ENCODE measurements around the gene DTYMK.
"Not testable (repeated sequence)": the region's sequence is repeated elsewhere in the genome, so short reads cannot be mapped to it uniquely, and the experiment has no call there.

DTYMK gene

GRCh38 chr2:241671457-241672240 lies 15.0 kb downstream of the DTYMK start:
- no peak for DNase-seq

- no peak for DNase-seq
These were observed 16.1 kb downstream of the DTYMK start for GRCh38 chr2:241670333-241671110.

- no peak for DNase-seq
These were observed 17.8 kb downstream of the DTYMK start for GRCh38 chr2:241668839-241669238.

- DNase-seq = no peak
These were observed 18.3 kb downstream of the DTYMK start for GRCh38 chr2:241668354-241668753.

DNA sequence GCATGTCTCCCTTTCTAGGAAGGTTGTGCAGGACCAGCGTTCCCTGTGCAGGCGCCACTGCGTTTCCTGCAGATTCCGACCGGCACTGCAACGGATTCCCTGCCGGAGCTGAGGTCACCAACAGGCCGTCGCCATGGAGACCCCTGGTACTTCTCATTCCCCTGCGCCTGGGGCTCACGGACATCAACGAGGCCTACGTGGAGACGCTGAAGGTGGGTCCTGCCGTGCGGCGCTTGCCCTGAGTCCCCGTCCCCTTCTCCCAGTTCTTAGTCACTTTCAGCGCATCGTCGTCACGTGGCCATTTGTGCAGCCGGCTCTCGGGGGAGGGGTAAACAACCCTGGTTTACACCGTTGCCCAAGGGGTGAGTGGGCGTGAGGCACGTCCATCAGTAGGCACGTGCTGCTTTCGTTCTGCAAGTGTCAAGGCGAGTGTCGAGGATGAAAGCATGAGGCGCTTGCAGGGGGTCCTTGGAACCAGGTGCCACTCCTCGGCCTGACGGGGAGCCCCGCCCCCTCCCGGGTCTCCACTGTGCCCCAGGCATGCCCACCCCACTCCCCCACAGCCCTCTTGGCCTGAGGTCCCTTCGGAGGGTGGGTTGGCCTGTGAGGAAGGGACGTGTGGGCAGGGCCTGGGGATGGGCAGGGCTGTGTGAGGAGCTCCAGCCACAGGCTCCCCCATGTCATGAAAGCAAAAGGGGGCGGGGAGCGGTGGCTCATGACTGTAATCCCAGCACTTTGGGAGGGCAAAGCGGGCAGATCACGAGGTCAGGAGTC lies 19.8 kb downstream of the DTYMK start:
- no peak for DNase-seq

- DNase-seq = no peak
These were observed 20.7 kb downstream of the DTYMK start for GRCh38 chr2:241665731-241666440.

DNA sequence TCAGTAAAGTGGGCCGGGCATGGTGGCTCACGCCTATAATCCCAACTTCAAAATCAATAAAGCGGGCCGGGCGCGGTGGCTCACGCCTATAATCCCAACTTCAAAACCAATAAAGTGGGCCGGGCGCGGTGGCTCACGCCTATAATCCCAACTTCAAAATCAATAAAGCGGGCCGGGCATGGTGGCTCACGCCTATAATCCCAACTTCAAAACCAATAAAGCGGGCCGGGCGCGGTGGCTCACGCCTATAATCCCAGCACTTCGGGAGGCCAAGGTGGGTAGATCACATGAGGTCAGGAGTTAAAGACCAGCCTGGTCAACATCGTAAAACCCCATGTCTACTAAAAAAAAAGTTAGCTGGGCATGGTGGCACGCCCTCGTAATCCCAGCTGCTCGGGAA lies 23.9 kb downstream of the DTYMK start:
- not testable (repeated sequence) for DNase-seq

- DNase-seq = no peak
These were observed 25.9 kb downstream of the DTYMK start for GRCh38 chr2:241660593-241661213.

DNA sequence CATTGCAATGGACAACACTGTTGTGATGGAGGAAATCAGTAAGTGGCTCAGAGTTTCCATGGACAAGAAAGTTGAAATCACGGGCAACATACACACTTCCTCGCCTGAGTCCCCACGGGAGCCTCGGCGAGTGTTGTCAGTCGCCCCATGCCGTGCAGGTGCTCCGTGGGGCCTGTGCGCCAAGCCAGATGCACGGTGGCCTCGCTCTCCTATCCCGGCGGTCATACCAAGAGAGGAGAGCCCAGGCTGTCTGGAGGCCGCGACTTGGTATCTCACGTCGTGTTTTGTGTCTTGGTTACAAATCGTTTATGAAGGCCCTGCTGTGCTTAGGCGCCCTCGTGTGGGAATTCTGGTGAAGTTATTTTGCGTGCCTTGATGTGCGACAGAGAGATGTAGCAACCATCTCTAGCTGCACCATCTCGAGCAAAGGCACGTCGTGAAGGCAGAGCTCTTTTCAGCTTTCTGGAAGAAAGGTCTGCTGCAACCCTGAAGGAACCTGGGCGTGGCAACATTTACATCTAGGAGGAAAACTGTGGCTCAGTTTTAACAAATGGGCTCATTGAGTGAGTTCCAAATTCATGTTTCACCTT lies 27.4 kb downstream of the DTYMK start:
- no peak for DNase-seq

GRCh38 chr2:241658296-241658695 lies 28.3 kb downstream of the DTYMK start:
- DNase-seq = no peak

DNA sequence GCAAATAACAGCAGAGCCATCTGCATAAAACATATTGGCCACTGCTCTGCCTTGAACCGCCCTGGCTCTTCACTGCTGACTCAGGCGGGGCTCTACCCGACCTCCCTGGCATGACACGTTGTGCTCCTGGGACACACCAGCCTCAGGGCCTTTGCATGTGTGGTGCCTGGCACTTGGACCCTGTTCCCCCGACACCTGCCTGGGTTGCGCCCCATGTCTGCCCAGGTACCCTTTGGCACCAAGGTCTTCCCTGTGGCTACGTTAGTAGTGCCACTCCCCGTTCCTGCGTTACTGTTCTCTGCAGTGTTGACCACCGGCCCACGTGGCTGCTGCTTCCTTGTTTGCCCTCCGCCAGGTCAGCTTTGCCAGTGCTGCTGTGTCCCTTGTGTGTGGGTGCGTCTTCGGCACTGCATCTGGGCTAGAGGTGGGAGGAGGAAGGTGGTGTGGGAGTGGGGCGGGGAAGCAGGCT lies 28.8 kb downstream of the DTYMK start:
- DNase-seq = no peak

GRCh38 chr2:241656190-241656741 lies 30.3 kb downstream of the DTYMK start:
- DNase-seq = no peak

DNA sequence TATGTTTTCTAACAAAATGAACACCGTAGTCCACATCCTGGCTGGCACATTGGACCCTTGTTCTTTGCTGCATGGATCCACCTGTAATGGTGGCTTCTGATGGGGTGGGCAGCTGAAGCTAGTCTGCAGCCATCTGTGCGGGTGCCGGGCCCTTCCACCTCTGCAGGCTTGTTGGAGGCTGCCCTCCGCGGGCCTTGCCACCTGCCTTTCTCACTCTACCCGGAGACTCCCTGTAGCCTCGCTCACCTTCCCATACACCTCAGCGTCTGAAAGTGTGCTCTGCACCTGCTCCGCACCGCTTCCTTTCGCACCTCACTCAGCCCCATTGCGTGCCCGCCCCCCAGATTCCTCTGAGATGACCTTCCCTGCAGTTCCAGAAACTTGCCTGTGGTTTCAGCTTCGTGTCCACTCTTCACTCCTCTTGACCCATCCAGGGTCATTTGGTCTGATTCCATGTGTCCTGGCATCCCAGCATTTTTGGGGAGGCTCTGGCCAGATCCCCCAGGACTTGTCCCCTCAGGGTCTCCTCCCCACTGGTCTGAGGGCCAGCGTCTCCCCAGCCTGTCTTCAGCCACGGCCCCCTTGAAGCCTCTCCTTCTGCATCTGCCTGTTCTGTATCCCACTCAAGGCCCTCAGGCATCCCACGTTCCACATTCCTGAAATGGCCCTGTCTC lies 31.0 kb downstream of the DTYMK start:
- DNase-seq = no peak

DNA sequence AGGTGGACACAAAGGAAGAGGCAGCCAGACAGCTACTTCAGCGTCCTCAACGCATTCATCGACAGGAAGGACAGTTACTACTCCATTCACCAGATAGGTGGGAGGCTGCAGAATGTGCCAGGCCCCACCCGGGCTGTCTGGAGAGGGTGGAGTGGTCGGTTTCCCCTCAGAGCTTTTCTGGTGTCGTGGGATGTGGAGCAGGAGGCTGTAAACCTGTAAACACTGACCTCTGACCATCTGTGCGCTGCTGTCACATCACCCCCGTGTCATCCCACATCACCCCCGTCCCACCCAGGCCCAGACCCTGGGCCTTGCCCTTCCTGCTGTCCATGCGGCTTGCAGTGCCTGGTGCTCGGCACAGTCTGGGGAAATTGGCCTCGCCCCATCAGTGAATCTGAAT lies 32.1 kb downstream of the DTYMK start:
- no peak for DNase-seq

- no peak for DNase-seq
These were observed 33.3 kb downstream of the DTYMK start for GRCh38 chr2:241653210-241653750.

GRCh38 chr2:241652722-241653121 lies 33.9 kb downstream of the DTYMK start:
- DNase-seq = no peak

- DNase-seq = no peak
These were observed 34.5 kb downstream of the DTYMK start for GRCh38 chr2:241652142-241652541.

GRCh38 chr2:241649927-241650326 lies 36.7 kb downstream of the DTYMK start:
- DNase-seq = no peak

- no peak for DNase-seq
These were observed 37.2 kb downstream of the DTYMK start for GRCh38 chr2:241649404-241649803.

DNA sequence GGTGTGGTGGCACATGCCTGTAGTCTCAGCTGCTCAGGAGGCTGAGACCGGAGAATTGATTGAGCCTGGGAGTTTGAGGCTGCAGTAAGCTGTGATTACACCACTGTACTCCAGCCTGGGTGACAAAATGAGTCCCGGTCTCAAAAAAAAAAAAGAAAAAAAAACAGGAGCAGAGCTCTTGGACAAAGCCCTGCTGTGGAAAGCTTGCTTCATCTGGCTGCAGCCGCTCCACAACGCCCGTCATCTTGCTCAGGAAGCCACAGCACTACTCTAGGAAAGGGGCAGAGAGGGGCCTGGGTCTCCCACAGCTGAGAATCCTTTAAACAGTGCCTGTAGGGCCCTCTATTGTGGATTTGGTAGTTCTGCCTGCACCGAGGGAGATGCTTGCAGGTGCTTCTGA lies 38.2 kb downstream of the DTYMK start:
- DNase-seq = no peak

Data from NK-92 treated with Interleukin-12 subunit alpha and Interleukin-12 subunit beta, amount 100 ng/mL, for 24 hours (cell line).